Lower leg skin (tissue), 3 donors: Measurements from ENCODE around the gene IL1RAPL1.

Experiments used
- CTCF ChIP-seq, 3 donors: fragments of 450-650 bp; IDR thresholded peaks; one replicate each; pipeline ENCODE4 v1.5.1; 2016; ENCODE audit warnings: antibody characterized with exemption in 3 of 3, mild to moderate bottlenecking in 3 of 3, moderate library complexity in 2 of 3
- POLR2A ChIP-seq, 2 donors: fragments of 450-650 bp; IDR thresholded peaks; one replicate each; pipeline ENCODE4 v1.6.1; 2016 to 2017; ENCODE audit warnings: antibody characterized with exemption in 2 of 2, mild to moderate bottlenecking in 1 of 2, moderate library complexity in 1 of 2

- TF ChIP-seq POLR2A (IDR thresholded peaks at IDR 0.05) (no peak), CTCF (IDR thresholded peaks at IDR 0.05) (no peak)
Observed at GRCh38 chrX:29798469-29798868, 1211.2 kb downstream of the IL1RAPL1 start.
